HPDE6-E6E7 (cell line): Measurements from ENCODE around the gene IPO5.

Source experiments
- DNase-seq: peaks from one replicate; pipeline ENCODE4 v3.0.0; 2011; ENCODE audit warnings: missing footprints; ENCODE audit errors: extremely low spot score

Gene IPO5

DNA sequence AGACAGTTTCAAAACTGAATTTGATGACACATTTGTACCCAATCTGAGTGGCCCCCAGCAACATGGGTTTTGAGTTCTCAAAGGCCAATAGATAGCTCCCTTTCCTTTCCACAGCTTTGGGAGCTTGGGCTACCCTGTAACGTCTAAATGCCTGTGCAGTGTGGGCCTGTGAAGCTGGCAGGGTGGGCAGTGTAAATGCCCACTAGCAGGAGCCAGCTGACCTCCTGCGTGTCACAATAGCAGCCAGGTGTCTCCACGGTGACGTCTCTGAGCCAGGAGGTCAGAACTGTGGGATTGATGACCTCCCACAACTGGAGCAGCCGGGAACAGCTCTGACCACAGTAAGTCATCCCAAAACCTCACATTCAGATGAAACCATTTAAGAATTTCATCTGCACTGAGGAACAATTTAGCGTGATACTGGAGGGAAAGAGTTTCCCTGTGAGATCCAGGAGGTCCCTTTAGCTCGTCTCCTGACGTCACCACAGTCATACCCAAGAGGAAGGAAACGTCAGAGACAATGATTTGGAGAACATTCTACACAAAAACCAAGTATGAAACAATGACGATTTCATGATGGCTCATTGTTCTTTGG, at the start of gene IPO5:
Gene IPO5 (plus strand): TSS at position 300 of the 595 bp plus-strand sequence. CDS start 23,022 bp downstream, outside the sequence.
- no peak for DNase-seq

DNA sequence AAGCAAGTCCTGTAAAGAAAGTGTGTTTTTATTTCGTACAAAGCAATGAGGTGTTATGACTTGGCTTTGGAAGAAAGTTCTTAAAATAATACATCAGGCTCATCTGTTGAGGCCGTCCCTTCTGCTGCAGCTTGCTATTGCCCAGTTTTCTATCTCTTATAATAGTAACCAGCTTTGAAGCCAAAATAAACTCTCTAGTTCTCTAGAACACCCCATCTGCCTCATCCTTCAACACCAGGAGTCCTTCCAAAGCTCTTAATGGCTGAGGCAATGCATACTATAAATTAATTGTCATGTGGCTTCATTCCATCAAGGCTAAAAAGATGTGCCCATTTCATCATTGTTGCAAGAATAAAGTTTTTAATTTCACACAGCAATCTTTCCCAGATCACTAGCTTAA, 49.4 kb upstream of the IPO5 start:
- DNase-seq, result no peak

DNA sequence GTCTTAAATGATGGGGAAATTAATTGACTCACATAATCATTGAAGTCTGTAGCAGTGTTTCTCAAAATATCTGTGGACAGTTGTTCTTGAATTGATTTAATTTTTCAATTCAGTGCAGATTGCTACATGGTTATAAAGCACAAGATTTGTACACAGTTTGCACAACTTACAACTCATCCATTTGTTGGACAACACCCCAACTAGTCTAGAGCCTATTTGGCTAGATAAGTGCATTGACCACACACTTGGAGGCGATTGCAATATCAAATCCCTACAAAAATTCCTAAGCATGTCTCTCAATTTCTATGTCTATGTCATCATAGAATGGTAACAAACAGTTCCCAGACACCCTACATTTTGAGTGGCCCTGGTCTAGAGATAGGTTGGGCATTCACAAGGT, 48.0 kb upstream of the IPO5 start:
- no peak for DNase-seq

DNA sequence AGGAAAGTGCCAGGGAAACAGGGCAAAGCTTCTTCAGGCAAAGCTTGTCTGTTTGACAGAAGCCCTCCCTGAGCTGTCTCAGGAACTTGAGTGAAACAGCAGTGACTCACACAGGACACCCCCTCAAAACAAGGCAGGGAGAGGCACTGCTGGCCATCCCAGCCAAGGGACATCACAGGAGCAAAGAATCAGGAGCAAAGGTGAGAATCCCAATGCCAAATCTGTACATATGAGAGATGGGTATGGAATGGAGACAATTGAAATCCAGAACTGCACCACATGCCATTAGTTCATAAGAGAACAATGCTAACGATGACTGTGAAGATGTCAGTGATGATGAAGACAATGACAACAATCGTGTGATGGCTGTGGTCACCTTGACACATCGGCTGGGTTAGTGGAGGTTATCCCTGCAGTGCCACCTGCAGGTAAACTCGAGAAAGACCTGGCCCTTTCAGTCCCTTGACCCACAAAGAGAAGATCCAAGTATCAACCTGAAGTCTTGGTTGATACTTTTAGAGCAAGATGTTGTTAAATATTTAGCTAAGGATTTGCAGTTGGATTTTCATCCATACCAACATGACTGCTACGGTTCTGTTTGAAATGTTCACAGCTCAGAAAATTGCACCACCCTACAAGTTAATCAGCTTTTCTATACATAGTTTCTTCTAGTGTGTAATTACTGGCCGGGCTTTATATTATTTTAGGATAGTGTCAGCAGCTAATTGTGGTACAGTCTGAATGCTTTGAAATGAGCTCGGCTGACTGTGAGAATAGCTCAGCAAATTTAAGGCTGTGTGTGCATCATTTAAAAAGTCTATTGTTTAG, 42.0 kb upstream of the IPO5 start:
- no peak for DNase-seq

DNA sequence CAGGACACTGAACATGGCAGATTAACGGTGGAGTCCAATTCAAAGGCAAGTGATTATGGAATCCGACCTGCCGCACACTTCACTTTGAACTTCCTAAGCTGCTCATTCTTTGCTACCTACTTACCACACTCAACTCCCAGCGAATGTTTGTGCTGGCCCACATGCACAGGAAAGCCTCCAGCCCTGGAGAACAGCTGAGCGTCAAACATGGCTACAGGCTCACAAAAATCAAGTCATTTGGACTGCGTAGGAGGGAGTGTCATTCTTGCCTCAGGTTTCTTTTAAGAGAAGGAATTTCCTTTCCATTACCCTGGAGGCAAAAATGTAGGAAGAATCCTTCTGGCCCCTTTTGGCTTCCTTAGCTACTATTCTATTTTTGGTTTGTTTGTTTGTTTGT, 41.3 kb upstream of the IPO5 start:
- DNase-seq, result no peak

DNA sequence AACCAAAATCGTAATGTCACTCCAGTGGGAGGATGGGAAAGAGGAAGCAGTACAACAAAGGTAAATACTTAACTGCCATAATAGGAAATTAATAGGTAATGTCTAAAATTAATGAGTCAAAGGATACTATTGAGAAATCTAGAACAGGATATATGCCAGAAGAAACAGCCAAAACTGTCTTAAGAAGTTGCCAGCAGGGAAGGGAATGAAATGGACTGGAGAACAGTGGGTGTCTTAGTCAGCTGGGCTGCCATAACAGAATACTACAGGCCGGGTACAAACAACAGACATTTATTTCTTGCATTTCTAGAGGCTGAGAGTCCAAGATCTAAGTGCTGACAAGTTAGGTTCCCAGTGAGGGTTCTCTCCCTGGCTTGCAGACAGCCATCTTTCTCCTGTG, 40.3 kb upstream of the IPO5 start:
- no peak for DNase-seq

DNA sequence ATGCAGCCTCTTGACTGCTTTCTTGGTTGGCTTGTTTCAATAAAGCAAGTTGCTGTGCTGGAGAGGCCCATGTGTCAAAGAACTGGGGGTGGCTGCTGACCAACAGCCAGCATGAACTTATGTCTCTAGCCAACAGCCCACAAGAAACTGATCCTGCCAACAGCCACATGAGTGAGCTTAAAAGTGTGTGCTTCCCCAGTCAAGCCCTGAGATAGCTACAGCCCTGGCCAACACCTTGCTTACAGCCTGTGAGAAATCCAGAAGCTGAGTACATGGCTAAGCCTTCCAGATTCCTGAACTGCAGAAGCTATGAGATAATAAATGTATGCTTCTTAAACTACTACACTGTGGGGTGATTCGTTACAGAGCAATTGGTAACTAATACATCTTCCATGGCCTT, 38.9 kb upstream of the IPO5 start:
- DNase-seq, result no peak

DNA sequence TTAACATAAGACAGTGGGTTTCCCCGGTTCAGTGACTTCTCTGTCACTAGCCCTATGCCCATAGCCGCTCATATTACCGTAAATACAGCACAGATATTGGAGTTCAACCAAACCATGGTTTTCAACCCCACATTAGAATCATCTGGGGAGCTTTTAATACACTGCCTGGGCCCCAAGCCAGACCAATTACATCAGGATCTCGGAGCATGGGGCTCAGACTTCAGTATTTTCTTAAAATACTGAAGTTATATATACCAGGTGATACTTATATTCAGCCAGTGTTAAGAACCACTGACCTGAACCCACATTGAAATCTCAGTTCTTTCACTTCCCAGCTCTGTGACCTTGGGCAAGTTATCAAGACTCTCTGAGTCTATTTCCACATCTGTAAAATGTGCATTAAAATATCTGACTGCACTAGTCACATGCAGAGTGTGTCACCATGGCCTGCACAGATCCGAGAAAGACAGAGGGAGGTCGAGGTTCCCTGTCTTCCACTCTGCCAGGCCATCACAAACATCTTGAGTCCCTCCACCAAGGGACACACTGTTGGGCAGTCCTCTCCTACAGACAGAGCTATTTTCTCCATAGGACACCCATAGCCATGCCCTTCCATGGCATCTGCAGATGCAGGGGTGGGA, 32.2 kb upstream of the IPO5 start:
- no peak for DNase-seq

DNA sequence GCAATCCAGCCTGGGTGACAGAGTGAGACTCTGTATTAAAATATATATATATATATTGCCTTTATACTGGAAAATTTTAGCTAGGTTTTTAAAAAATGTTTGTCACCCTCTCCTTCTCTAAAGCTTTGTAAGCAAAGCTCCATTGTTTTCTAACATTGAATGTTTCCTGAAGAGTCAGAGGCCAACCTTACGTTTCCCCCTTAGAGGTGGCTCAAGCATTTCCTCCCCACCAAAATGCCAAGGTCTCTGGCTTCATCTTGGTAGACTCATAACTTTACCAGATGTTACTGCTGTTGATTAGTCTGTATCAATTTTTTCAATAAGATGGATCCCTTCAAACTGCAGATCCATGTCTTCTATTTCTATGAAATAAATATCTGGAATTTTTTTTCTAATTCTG, 25.2 kb upstream of the IPO5 start:
- DNase-seq, result no peak

DNA sequence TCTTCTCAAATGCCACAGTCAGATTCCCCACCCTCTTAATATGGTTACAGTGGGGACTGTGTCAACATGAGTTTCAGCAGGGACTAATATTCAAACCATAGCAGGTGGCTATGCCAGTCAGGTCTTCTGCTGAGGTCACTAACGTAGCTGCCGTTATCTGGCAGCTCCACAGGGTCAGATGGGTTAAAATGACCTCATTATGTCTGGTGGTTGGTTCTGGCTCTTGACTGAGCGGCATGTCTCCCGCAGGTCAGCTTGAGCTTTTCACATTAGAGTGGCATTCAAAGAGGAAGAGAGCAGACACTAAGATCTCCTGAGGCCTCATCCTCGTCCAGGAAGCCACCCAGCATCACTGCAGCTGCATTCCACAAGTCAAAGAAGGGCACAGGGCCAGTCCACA, 21.4 kb upstream of the IPO5 start:
- DNase-seq, result no peak

DNA sequence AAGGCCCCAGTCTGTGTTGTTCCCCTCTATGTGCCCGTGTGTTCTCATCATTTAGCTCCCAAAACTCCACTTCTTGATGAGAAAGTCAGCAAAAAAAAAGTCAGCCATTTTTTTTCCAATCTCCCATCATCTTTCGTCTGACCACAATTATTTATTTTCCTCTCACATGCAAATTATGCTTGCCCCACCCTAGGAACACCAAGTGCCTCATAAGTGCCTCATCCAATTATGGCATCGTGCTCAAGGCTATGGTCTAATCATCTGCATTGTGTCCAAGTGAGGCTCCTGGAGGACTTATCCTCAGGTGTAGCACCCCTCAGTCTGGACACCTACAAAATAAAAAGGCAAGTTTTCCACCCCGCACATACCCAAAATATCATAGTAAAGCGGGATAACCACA, 20.8 kb upstream of the IPO5 start:
- no peak for DNase-seq

DNA sequence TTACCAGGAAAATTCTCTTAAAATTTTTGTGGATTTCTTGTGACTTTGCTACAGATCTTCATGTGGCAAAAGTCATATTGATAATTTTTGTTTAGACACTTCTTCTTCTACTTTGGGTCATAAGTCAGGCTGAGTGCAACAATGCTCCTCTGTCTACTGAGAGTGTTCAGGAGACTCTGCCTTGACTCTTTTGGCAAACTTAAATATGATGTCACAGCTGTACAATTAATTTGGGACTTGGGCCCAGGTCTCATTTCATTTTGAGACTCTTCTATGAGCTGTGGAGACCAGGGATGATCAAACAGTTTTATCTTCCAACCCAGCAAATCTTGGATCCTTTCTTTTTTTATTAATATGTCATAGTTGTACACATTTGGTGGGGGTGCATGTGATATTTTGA, 19.7 kb upstream of the IPO5 start:
- no peak for DNase-seq

DNA sequence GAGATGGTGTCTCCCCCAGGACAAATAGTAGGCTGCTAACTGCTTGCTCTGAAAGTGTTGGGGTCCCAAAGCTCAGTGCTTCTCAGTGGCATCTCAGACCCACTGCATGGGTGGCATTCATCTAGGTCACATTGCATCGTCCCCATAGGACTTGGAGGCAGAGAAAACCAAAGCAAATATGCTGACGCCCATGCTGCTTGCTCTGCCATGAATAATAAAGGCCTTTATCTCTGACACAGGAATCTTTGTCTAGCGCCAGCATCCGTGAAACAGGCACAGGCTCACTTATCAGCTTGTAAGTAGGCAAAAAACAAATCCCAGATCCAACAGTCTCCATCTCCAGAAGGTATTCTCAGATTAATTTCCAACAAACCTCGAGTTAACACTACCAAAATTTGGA, 18.9 kb upstream of the IPO5 start:
- no peak for DNase-seq

DNA sequence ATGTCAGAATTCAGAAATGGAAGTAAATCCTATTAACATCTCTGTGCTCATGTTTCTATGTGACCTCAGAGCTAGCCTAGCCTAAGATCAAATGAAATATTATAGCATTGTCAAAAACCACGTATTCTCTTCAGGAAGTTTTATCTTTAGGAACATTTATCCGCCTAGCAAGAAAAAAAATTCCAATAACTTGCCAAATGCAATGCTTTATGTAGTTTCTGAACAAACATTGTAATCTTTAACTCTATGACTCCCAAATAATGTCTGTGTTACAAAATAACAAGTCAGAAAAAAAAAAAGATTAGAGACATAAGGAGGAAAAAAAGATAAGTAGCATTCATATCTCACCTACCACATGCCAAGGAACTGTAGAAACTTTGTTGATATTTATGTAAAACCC, 18.4 kb upstream of the IPO5 start:
- no peak for DNase-seq

DNA sequence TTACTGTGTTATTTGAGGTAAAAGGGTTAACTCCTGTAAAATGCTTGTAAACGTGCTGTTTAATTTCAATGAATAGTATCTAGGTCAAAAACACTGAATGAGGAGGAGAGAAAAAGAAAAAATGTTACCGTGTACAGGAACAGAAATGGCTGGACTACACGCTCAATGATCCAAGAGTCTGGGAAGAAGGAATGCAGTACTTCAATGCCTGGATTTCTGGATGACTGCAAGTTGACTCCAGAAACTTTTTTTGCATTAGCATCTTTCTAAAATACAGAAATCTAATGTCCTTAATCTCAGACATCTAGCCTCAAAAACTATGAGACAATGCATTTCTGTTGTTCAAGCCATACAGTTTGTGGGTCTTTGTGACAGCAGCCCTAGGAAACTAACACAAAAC, 17.4 kb upstream of the IPO5 start:
- DNase-seq, result no peak

DNA sequence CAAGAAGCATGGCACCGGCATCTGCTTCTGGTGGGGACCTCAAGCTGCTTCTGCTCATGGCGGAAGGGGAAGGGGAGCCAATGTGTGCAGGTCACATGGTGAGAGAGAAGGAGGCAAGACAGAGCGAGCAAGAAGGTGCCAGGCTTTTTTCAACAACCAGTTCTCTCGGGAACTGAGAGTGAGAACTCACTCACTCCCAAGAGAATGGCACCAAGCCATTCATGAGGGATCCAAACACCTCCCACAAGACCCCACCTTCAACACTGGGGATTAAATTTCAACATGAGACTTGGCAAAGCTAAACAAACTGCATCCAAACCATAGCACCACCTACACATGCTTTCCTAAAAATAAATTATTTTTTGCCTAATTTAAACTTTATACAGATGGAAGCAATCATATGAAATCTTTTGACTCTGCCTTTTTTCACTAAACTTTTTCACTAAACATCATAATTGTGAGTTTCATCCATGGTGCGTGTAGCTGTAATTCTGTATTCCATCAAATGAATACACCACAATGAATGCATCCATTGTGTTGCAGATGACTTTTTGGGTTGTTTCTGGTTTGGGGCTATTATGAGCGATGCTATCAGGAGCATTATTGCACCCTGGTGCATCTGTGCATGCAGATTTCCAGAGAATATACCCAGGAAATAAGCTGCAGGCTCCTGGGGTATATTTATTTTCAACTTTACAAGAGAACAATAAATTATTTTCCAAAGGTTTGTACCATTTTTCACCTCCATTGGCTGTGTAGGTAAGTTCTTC, 14.6 kb upstream of the IPO5 start:
- DNase-seq, result no peak

DNA sequence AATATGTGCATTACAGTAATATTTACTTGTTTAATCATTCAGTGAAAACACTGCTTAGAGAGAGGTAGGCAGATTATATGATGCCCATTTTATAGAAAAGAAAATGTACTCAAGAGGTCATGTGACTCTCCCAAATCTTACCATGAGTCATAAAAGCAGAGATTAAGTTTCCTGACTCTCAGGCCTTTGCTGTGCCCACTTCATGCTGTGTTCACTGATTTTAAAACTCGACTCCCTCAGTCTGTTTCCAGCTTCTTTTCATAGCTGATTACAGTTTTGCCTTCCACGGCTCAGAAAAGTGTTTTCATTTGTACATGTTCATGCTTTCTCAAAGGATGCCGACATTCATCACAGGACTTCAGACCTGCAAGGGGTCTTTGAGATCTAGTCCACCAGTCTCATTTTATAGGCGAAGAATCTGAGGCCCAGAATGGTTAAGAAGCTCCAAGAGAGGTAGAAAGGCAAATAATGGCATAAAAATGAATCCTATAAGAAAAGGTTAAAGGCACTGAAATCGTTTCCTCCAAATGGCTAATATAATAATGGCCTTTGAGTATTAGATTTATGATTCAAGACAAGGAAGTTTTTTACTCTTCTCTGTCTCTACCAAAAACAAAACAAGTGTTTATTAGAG, 9.0 kb upstream of the IPO5 start:
- DNase-seq, result no peak

DNA sequence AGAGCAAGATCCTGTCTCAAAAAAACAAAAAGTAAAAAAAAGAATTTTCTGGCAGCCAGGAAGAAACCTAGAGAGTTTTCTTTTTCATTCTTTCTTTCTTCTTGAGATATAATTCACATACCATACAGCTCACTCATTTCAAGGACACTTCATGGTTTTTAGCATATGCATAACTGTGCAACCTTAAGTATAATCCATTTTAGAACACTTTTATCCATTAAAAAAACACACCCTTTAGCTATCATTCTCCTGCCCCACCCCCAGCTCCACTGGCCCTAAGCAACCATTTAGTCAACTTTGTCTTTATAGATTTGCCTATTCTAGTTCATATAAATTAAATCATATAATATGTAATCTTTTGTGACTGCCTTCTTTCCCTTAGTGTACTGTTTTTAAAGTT, 8.1 kb upstream of the IPO5 start:
- DNase-seq, result no peak

DNA sequence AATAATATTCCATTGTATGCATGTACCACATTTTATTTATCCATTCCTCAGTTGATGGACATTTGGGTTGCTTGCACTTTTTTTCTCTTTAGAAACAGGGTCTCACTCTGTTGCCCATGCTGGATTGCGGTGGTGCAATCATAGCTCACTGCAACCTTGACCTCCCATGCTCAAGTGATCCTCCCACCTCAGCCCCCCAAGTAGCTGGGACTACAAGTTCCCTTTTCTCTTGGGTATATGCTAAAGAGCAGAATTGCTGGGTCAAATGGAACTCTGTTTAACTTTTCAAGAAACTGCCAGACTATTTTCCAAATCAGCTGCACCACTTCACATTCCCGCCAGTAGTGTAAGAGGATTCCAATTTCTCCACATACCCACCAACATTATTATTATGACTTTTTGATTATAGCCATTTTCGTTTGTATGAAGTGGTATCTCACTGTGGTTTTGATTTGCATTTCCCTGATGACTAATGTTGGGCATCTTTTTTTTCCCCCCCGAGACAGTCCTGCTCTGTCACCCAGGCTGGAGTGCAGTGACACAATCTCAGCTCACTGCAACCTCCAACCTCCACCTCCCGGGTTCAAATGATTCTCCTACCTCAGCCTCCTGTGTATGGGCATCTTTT, 7.6 kb upstream of the IPO5 start:
- DNase-seq, result no peak

DNA sequence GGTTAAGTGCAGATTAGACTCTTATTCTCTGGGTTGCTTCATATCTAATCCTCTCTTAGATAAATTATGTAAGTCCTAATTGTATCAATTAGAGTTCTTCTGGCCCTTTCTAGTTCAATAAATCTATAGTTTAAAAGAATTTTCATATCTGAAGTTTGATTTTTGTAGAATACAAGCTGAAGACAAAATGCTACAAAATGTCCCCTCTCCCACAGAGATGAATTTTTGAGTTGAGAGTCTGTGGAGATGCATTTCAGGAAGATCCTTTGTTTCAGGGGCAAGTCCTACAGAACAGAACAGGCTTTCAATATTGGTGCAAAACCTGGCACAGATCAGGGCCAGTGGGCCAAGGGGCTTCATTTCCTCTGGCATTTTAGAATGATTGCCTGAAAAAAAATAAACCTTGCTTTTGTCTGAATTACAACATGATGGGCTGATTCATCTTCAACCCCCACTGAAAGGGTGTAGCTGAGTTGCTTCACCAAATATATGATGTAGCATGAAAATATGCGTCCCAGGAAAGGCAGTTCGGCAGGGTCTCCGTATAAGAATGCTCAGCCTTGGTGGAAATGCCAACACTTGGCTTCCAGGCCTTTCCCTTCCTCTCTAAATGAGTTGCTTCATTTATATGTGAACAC, 6.4 kb upstream of the IPO5 start:
- DNase-seq, result peak; percentile 78

DNA sequence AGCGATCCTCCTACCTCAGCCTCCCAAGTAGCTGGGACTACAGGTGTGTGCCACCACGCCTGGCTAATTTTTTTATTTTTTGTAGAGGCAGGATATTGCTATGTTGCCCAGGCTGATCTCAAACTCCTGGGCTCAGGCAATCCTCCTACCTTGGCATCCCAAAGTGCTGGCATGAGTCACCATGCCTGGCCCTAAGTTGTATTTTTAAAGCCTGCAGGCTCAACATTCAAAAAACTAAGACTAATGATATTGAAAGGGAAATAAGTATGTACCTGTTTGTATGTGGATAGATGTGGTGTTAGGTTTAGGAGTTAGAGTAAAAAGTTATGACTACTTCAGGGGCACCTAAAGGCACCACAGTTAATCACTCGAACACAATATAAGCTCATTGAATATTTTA, 5.4 kb upstream of the IPO5 start:
- no peak for DNase-seq
